Measurements from ENCODE around the gene ACTR2. TPM values are rescaled to one million over a fixed set of nuclear protein-coding genes. Genes with fewer than 3 reads are reported as not detected.

The ACTR2 gene
- polyA plus RNA-seq, 1 donor from 2014 or later = 118 TPM

- no peaks in the 10 kb centered on the region for H3K9me2 ChIP-seq (ENCODE audit: insufficient read depth, low read length)
These were observed 38.0 kb downstream of the ACTR2 start for GRCh38 chr2:65265671-65266045.

DNA sequence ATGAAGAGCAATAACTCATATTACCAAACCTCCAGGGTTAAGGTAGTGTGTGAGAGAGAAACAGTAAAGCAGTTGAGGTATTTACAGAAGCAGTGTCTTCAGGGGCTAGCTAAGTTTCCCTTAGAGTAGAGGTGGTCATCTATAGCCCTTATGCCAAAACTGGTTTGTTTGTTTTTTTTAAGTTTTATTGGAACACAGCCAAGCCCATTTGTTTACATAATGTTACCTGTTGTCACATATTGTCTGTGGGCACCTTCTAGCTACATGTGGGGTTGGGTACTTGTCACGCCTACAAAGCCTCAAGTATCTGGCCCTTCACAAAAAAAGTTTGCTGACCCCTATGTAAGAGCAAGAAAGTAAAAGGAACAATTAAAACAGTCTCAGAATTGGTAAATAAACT, 39.4 kb downstream of the ACTR2 start:
- Histone ChIP-seq H3K9ac (ENCODE audit: low read length) (no peak overlapping the region), H4K20me1 (ENCODE audit: insufficient read depth) (no peaks in the 10 kb centered on the region), H3K4me3 (ENCODE audit: low read length) (no peak overlapping the region), H3K9me2 (ENCODE audit: insufficient read depth, low read length) (no peaks in the 10 kb centered on the region), H3K4me2 (ENCODE audit: low read length) (no peak overlapping the region), H3F3A (ENCODE audit: insufficient read depth, low read length, poor library complexity, severe bottlenecking) (no peaks in the 10 kb centered on the region), H3K9me3 (ENCODE audit: low read length) (no peaks in the 10 kb centered on the region), H3K27ac (ENCODE audit: low read length) (no peak overlapping the region), H3K79me2 (replicated peaks; ENCODE audit: insufficient read depth, low read length) (no peaks in the 10 kb centered on the region), H3K27me3 (ENCODE audit: insufficient read depth, low read depth, low read length) (no peaks in the 10 kb centered on the region), H3K36me3 (ENCODE audit: insufficient read depth, low read length) (no peaks in the 10 kb centered on the region), H2AFZ (ENCODE audit: low read depth, low read length) (no peak overlapping the region)
- TF ChIP-seq POLR2AphosphoS5 (IDR thresholded peaks at IDR 0.05) (no peak), EZH2 (IDR thresholded peaks at IDR 0.05; ENCODE audit: borderline replicate concordance, insufficient read depth, low read length, poor library complexity, severe bottlenecking) (no peak), SMC3 (conservative IDR thresholded peaks at IDR 0.05; ENCODE audit: poor library complexity) (no peak), REST (IDR thresholded peaks at IDR 0.05; ENCODE audit: borderline replicate concordance) (no peak), CTCF (IDR thresholded peaks at IDR 0.05; ENCODE audit: poor library complexity, severe bottlenecking) (no peak), EP300 (conservative IDR thresholded peaks at IDR 0.05; ENCODE audit: poor library complexity, severe bottlenecking) (no peak), TAF1 (IDR thresholded peaks at IDR 0.05; ENCODE audit: low read depth) (no peak)

More at GRCh38 chr2:65265671-65266045, 38.0 kb downstream of the ACTR2 start:
- Histone ChIP-seq H3F3A (ENCODE audit: insufficient read depth, low read length, poor library complexity, severe bottlenecking) (no peaks in the 10 kb centered on the region), H3K9ac (ENCODE audit: low read length) (no peak overlapping the region), H2AFZ (ENCODE audit: low read depth, low read length) (no peak overlapping the region), H3K79me2 (replicated peaks; ENCODE audit: insufficient read depth, low read length) (no peaks in the 10 kb centered on the region), H3K9me3 (ENCODE audit: low read length) (no peaks in the 10 kb centered on the region), H3K4me2 (ENCODE audit: low read length) (no peak overlapping the region), H3K27ac (ENCODE audit: low read length) (no peak overlapping the region), H3K36me3 (ENCODE audit: insufficient read depth, low read length) (no peaks in the 10 kb centered on the region), H3K27me3 (ENCODE audit: insufficient read depth, low read depth, low read length) (no peaks in the 10 kb centered on the region), H4K20me1 (ENCODE audit: insufficient read depth) (no peaks in the 10 kb centered on the region), H3K4me3 (ENCODE audit: low read length) (no peak overlapping the region)
- TF ChIP-seq SMC3 (conservative IDR thresholded peaks at IDR 0.05; ENCODE audit: poor library complexity) = no peak
- no peak for TF ChIP-seq MXI1 (conservative IDR thresholded peaks at IDR 0.05; ENCODE audit: poor library complexity, severe bottlenecking)
- no peak for TF ChIP-seq CTCF (IDR thresholded peaks at IDR 0.05; ENCODE audit: poor library complexity, severe bottlenecking)
- no peak for TF ChIP-seq TAF1 (IDR thresholded peaks at IDR 0.05; ENCODE audit: low read depth)
- TF ChIP-seq REST (IDR thresholded peaks at IDR 0.05; ENCODE audit: borderline replicate concordance) = no peak
- no peak for TF ChIP-seq RAD21 (conservative IDR thresholded peaks at IDR 0.05)
- TF ChIP-seq POLR2AphosphoS5 (IDR thresholded peaks at IDR 0.05) = no peak
- TF ChIP-seq EZH2 (IDR thresholded peaks at IDR 0.05; ENCODE audit: borderline replicate concordance, insufficient read depth, low read length, poor library complexity, severe bottlenecking) = no peak
- no peak for TF ChIP-seq EP300 (conservative IDR thresholded peaks at IDR 0.05; ENCODE audit: poor library complexity, severe bottlenecking)
